WI38 (cell line): ENCODE data around the gene CES5A.
"Not testable (repeated sequence)": the region's sequence is repeated elsewhere in the genome, so short reads cannot be mapped to it uniquely, and the experiment has no call there.

Source experiments
- H3K4me3 ChIP-seq: 2 replicates; pipeline ENCODE4 v1.5.1; 2011; ENCODE audit warnings: low read depth, mild to moderate bottlenecking, control low read depth, low read length
- CTCF ChIP-seq: IDR thresholded peaks from 2 replicates; pipeline ENCODE4 v1.5.1; 2012; ENCODE audit warnings: low read depth, mild to moderate bottlenecking, control low read depth, low read length

CES5A gene

GRCh38 chr16:55828680-55829079, 46.5 kb downstream of the CES5A start:
- no peak for TF ChIP-seq CTCF
- H3K4me3 ChIP-seq, result no peak overlapping the region

- TF ChIP-seq CTCF, result no peak
- no peak overlapping the region for H3K4me3 ChIP-seq
These were observed 50.0 kb downstream of the CES5A start for GRCh38 chr16:55825115-55825728.

GRCh38 chr16:55824473-55825000, 50.6 kb downstream of the CES5A start:
- H3K4me3 ChIP-seq, result no peak overlapping the region
- no peak for TF ChIP-seq CTCF

GRCh38 chr16:55822280-55822810, 52.8 kb downstream of the CES5A start:
- no peak for TF ChIP-seq CTCF
- no peak overlapping the region for H3K4me3 ChIP-seq

GRCh38 chr16:55821210-55821609, 54.0 kb downstream of the CES5A start:
- no peak overlapping the region for H3K4me3 ChIP-seq
- TF ChIP-seq CTCF, result no peak

- no peak overlapping the region for H3K4me3 ChIP-seq
- TF ChIP-seq CTCF, result no peak
These were observed 54.6 kb downstream of the CES5A start for GRCh38 chr16:55820615-55821014.

- no peak for TF ChIP-seq CTCF
- no peak overlapping the region for H3K4me3 ChIP-seq
These were observed 57.8 kb downstream of the CES5A start for GRCh38 chr16:55817236-55817912.

GRCh38 chr16:55816222-55816621, 59.0 kb downstream of the CES5A start:
- H3K4me3 ChIP-seq, result not testable (repeated sequence)
